ENCODE data around the gene ZNF525.

DNA sequence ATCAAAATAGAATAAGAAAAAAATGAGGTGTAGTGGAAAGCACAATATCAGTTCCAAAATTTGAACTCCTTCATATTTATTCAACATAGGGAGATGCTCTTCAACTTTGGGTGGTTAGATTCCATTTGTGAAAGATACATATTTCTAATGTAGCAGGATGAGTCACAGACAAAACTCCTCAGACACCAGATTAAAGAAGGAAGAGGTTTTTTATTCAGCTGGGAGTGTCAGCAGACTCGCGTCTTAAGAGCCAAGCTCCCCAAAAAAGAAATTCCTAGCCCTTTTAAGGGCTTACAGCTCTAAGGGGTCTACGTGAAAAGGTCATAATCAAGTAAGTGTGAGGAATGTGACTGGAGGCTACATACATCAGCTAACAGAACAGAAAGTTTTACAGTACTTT lies 22.7 kb downstream of the ZNF525 start:
- TF ChIP-seq ZNF274 (IDR thresholded peaks at IDR 0.05; ENCODE audit: low read depth, low read length) (no peak), POLR2A (IDR thresholded peaks at IDR 0.05; ENCODE audit: borderline replicate concordance, extremely low read depth, insufficient read depth, insufficient read length) (no peak), POLR2AphosphoS5 (IDR thresholded peaks at IDR 0.05; ENCODE audit: low read depth, low read length) (no peak), SIN3A (IDR thresholded peaks at IDR 0.05; ENCODE audit: low read depth) (no peak), EZH2phosphoT487 (IDR thresholded peaks at IDR 0.05; ENCODE audit: borderline replicate concordance) (no peak), REST (IDR thresholded peaks at IDR 0.05; ENCODE audit: low read depth) (no peak), CEBPB (IDR thresholded peaks at IDR 0.05; ENCODE audit: low read depth) (no peak), EZH2 (IDR thresholded peaks at IDR 0.05) (no peak), SP1 (IDR thresholded peaks at IDR 0.05; ENCODE audit: low read depth) (no peak), YY1 (IDR thresholded peaks at IDR 0.05; ENCODE audit: extremely low read depth, insufficient replicate concordance, low read depth, low read length) (no peak), SRF (IDR thresholded peaks at IDR 0.05; ENCODE audit: low read depth) (no peak), JUND (IDR thresholded peaks at IDR 0.05) (no peak), RAD21 (IDR thresholded peaks at IDR 0.05; ENCODE audit: low read depth) (no peak)
- TF ChIP-seq, protein P1, sequence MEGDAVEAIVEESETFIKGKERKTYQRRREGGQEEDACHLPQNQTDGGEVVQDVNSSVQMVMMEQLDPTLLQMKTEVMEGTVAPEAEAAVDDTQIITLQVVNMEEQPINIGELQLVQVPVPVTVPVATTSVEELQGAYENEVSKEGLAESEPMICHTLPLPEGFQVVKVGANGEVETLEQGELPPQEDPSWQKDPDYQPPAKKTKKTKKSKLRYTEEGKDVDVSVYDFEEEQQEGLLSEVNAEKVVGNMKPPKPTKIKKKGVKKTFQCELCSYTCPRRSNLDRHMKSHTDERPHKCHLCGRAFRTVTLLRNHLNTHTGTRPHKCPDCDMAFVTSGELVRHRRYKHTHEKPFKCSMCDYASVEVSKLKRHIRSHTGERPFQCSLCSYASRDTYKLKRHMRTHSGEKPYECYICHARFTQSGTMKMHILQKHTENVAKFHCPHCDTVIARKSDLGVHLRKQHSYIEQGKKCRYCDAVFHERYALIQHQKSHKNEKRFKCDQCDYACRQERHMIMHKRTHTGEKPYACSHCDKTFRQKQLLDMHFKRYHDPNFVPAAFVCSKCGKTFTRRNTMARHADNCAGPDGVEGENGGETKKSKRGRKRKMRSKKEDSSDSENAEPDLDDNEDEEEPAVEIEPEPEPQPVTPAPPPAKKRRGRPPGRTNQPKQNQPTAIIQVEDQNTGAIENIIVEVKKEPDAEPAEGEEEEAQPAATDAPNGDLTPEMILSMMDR (IDR thresholded peaks at IDR 0.05 in 2 of 3, conservative IDR thresholded peaks at IDR 0.05 in 1 of 3; ENCODE audit: borderline replicate concordance in 1 of 3, insufficient read depth in 1 of 3, low read depth in 2 of 3, low read length in 2 of 3), result no peak

All from HCT116 (cell line).